ENCODE measurements around the gene ZBTB12.

Gene ZBTB12

DNA sequence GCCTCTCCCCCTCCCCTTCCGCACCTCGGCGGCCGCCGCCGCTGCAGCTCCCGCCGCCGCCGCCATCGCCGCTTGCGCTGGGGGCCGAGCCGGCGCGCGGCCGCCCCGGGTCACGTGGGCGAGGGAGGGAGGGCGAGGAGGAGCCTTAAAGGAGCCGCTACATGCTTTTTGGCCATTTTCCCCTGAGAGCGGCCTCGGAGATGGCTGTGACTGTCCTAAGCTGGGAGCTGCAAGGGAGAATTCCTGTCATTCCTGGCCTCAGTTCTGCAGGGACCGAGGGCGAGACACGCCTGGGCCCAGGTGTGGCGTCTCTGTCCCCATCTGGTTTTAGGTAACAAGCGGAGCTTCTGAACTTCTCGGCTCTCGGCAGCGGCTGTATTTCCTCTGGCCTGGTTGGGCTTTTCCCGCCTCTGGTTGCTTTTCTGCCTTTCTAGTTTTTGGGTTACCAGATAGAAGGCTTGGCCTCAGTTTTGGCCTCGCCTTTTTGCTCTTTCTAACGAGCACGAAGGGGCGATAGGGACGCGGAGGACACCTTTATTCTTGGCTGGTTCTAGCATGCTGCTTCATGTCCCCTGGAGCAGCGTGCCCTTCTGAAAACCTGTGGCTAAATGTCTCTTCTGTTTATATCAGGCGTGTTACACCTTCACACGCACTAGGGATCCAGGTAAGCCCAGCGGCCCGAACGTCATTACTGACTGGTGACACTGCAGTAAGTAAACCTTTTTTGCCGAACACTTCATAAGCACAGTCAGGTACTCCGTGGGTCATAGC, 4.1 kb downstream of the ZBTB12 start, which contains the start of gene EHMT2:
Gene EHMT2, minus strand, starts transcription at position 87 of the 771 bp plus-strand sequence. Its CDS starts 21 bp downstream, at position 66.
- peak; percentile 64 for DNase-seq (ENCODE audit: low read depth)

DNA sequence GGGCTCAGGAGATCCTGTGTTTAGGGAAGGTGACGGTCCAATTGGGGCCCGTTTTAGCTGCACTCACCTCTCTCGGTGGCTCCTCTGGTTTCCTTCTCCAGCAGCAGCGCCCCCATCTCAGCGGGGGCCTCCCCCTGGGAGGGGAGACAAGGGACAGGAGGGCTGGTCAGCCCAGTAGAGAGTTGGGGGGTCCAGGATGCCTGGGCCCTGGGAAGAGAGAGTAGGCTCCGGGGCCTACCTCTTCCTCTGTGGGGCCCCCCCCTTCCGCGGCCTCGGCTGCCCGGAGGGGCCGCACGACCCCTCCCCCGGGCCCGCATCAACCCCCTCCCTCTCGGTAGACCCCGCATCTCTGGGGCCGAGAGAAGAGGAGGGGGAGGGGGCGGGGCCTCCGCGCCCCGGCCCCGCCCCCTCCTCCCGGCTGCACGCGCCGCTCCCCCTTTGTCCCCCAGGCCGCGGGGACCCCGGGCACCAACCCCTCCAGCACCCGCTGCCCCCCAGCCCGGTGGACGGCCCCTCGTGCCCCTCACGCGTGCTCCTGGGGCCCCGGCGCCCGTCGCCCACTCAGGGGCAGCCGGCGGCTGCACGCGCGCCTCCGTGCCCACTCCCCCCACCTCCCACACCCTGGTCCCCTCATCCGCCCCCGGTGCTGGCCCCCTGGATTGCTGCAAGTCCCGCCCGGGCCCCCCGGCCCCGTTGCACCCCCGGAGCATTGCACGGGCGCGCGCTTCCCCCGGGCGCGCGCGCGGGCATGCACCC, 4.9 kb downstream of the ZBTB12 start:
- DNase-seq (ENCODE audit: low read depth) = no peak

DNA sequence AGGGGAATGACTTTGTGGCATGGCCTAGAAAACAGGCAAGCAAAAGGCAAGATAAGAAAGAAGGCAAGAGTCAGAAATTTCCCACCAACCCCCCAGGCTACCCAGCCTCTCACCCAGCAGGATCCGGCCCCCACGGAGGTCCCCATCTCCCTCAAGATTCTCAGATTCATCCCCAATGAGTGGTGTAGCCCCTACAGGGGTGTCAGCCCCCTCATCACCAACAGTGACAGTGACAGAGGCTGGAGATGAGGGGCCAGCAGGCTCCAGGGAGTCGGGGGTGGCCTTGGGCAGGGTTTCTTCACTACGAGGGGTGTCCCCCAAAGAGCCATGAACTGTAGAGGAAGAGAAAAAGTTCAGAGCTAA, 5.4 kb downstream of the ZBTB12 start:
- no peak for DNase-seq (ENCODE audit: low read depth)

DNA sequence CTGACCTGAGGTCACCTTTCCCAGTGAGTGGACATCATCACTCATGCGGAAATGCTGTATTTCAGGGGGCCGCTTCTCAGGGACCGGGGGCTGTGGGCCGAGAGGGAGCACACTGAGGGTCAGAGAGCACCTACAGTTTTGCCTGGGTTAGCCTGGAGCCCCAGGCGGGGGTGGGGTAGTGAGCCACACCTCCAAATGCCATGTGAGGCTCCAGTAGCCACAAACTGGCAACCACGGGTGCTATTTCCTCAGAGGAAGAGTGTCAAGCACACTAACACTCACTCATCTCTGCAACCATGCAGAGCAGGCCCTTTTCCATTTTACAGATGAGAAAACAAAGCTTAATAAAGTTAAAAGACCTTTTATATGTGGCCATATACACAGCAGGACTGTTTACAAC, 9.1 kb downstream of the ZBTB12 start:
- DNase-seq (ENCODE audit: low read depth) = no peak

DNA sequence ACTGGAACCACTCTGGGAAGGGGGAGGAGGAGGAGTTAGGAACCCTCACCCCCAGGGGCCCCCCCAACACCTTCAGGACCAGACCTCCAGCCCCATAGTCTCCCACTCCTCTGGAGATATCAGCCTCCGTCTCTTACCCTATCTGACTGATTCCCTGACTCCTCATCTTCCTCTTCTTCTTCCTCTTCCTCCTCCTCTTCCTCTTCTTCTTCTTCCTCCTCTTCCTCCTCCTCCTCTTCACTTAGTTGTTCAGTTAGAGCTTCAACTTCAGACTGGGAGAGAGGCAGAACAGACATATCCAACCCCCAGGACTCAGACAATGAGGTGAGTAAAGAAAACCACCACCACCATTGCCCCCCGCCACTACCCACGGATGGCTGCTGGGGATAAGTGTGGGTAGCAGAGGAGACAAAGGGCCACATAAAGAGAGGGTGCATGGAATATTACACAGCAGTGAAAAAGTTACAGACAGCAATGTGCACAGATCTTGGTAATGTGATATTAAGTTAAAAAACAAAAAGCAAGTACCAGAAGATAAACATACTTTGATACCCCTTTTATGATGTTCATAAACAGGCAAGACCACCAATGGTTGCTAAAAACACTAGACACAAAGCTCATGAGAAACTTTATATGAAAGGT, 12.4 kb downstream of the ZBTB12 start:
- no peak for DNase-seq (ENCODE audit: low read depth)

DNA sequence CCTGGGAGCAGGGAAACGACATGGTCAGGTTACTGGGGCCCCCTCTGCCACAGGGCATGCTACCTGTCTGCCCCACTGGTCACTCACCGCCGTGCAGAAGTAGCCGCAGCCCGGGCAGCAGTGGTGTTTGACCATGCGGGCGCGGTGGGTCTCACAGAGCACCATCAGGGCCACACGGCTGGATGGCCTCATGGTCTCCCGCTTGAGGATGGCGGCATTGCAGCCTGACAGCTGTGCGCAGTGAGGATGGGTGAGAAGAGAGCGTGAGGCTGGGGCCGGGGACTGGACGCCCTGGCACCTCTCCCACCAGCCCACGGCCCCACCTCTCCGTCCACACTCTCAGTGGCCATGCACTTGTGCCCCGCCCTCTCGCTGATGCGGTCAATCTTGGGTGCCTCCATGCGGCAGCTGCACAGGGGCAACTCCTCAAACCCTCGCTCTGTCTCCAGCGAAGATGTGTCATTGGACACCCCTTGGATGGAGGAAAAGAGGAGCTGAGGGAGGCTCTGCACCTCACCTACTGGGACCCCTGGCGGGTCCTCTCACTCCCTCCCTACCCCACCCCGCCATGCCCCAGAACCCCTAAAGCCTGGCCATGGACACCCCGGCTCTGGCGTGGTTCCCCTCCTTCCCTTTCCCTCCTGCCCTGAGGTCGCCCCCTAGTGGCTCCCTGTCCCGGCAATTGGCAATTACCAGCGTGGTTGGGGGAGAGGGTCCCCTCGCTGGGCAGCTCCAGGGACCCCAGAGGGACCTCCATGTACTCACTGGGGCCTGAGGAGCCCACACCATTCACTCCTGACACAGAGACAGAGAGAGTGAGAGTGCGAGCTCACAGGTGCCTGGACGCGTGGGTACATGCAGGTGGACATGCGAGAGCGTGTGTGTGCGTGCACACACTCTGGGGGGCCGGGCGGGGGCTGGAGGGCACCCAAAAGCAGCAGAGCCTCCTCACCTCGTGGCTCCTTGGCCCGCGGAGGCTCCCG, 13.3 kb downstream of the ZBTB12 start:
- peak; percentile 40 for DNase-seq (ENCODE audit: low read depth)

DNA sequence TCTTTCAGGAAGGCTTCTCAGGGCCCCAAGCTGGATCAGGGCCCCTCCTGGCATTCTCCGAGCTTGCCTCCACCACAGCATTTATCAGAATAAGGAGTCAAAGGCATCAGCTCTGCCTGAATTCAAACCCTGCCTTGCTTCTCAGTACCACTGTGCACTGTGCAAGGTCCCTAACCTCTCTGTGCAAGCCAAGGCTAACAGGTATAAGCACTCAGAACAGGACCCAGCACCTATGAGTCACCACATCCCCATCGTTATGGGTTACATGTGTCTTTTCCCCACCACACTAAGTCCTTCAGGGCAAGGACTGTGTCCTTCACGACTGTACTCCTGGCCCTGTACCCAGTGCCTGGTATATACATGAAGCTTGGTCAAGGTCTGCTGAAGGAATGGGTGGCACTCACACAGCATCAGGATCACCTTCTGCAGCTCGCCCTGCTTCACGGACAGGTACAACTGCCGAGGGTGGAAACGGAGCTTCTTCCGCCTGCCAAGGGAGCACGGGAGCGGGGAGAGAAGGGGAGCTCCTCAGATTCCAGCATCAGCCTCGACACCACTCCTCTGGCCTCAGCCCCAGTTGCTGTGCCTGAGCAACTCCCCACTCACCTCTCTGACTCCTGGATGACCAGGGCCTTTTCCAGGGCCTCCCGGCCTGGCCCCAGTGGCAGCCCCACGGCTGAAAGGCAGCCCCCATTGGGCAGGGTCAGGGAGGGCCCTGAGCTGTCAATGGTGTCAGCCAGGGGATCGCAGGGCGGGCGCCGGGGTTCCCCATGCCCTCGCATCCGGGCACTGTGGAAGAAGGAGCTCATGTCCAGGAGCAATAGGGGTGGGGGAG, 14.5 kb downstream of the ZBTB12 start:
- DNase-seq (ENCODE audit: low read depth) = no peak

DNA sequence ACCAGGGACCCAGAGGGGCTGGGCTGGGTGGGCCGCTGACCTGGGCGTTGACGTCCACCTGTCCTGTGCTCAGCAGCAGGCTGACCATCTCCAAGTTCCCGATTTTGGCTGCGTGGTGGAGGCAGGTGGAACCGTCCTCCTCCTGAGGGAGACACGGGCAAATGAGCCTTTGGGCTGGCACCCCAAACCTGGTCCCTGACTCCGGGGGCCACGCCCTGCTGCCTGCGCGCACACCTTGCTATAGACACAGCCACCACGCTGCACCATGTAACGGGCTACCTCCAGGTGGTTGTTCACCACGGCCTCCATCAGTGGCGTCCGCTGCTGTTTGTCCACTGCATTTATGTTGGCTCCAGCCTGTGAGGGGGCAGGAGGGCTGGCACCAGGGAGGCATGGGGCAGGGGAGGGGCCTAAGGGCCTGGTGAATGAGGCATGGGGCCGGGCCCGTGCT, 15.3 kb downstream of the ZBTB12 start:
- DNase-seq (ENCODE audit: low read depth) = no peak

DNA sequence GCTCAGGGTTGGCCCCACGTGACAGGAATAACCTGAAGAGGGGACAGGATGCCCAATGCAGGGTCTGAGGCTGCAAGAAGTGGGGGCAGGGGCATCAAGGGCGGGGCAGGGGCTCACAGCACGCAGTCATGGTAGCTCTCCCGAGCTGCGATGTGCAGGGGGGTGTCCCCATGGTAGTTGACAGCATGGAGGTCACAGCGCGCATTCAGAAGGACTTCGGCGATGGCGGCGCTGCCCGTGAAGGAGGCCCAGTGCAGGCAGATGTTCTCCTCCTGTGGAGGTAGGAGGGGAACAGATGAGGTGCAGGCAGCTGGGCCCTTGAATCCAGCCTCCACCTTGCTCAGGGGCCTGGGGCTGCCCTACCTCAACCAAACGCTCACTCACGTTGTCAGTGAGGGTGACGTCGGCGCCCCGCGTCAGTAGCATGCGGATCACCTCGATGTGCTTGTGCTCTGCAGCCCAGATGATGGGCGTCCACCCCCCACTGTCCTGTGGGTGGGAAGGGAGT, 17.3 kb downstream of the ZBTB12 start:
- no peak for DNase-seq (ENCODE audit: low read depth)

DNA sequence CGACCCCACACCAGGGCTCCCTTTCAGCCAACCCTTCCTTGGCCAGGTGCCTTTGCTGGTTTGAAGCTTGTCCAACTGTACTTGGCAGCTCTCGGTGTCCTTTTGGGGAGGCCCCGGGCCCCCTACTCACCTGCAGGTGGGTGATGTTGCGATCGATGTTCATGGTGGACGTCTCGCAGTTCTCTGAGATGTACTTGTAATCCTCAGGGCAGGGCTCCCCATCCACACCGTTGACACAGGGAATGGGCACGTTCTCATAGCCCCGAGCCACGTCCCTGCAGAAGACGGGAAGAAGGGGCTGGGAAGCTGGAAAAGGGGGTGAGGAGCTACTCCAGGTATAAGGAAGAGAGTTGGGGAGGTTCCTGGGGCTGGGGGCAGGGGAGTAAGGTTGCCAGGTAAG, 18.2 kb downstream of the ZBTB12 start:
- no peak for DNase-seq (ENCODE audit: low read depth)

DNA sequence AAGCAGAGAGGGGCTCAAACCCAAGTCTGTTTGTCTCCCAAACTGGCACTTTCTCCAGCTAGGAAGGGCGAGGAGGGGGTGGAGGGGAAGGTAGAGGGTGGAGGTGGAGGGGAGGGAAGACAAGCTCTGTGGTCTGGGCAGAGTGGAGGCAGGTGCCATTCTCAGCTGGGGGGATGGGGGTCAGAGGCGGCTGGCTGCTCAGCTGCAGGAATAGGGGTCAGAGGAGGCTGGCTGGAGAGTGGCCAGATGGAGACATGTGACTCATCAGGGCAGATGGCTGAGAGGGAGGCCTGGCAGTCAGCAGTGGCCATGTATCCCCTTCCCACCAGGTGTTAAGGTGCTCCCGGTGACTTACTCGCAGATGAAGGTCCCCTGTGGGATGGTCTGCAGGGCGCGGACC, 19.5 kb downstream of the ZBTB12 start:
- DNase-seq (ENCODE audit: low read depth) = no peak

DNA sequence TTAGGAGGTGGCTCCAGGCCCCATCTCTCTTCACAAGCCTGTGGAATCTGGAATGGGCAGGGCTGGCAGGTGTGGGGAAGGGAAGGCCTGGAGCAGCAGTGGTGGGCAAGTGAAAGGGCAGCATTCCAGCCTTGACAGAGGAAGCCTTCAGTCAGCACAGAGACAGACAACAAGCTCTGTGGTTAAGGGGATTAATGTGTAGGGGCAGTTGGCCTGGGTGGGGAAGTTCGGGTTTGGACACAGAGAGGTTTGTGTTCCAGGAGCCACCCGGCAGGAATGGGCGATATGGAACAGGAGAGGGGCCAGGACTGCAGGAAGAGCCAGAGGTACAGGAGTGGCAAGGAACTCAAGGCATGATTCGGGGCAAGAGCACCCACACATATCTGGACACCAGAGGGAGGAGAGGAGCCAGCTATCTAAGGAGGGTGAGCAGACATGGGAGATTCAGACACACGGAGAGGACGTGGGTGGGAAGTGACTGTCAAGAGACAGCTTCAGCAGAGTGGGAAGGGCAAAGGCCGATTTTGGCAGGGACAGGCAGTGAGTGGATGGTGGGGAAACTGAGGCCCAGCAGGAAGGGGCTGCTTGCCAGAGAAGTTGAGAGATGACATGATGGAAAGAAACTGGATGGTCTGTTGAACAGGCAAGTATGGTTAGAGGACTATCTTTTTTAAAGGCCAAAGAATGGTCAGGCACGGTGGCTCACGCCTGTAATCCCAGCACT, 20.6 kb downstream of the ZBTB12 start:
- DNase-seq (ENCODE audit: low read depth) = no peak

DNA sequence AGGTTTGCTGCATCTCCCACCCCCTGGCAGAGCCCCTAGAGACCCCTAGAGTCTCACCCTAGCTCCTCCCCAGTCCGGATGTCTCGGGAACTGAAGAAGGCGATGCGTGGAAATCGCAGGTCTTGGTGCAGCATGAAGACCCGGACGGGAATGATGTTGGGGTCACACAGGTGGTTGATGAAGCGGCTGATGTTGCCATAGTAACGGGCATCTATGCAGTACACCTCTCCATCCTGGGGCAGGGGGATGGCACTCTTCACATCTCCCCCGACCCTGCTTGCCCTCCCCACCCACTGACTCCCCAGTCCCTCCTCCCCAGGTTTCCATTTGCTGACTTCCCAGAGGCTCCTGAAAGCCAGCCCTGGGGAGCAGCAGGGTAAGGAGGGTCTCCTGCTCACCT, 21.3 kb downstream of the ZBTB12 start:
- DNase-seq (ENCODE audit: low read depth) = no peak

DNA sequence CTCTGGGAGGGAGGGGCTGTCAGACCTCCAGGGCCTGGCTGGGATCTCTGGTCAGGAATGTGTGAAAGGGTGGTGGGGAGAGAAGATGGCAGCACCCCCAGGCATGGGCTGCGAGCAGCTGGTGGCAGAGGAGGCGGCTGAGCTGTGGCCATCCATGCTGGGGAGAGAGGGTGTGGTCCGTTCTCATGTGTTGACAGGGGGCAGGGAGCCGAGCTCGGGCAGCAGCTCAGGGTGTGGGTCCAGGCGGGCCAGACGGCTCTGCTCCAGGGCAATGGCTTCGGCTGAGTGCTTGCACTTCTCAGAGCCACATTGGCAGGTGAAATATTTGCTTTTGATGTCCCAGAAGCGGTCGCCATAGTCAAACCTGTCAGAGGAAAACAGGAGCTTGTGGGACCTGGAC, 22.0 kb downstream of the ZBTB12 start:
- DNase-seq (ENCODE audit: low read depth) = no peak

DNA sequence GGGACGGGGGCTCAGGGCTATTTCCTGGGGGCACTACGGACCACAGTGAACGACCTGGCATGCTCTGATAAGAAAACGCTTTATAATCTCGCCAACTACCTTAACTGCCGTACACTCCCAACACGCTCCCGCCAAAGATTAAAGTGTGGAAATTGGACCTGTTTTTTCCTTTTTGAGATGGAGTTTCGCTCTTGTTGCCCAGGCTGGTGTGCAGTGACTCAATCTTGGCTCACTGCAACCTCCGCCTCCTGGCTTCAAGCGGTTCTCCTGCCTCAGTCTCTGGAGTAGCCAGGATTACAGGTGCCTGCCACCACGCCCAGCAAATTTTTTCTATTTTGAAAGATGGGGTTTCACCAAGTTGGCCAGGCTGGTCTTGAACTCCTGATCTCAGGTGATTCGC, 22.7 kb downstream of the ZBTB12 start:
- no peak for DNase-seq (ENCODE audit: low read depth)

DNA sequence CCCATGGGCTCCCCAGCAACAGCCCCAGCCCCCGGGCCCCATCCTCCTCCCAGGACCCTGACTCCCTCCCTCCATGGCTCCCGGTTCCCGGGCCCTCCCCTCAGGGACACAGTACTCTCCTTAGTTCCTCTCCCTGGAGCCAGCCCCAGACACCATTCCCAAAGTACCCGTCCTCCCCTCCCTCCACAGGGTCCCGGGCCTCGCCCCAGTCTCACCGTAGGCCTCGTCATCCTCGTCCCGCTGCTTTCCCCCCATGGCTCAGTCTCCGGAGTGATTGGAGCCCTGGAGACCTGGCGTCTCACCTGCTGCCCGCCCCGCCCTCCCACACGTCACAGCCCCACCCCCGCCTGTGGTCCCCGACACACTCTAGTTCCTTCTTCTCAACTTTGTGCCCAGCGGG, 23.2 kb downstream of the ZBTB12 start, which contains the start of gene SLC44A4:
Gene SLC44A4, minus strand, starts transcription at position 272 of the 400 bp plus-strand sequence. Its CDS starts 17 bp downstream, at position 255.
- no peak for DNase-seq (ENCODE audit: low read depth)

DNA sequence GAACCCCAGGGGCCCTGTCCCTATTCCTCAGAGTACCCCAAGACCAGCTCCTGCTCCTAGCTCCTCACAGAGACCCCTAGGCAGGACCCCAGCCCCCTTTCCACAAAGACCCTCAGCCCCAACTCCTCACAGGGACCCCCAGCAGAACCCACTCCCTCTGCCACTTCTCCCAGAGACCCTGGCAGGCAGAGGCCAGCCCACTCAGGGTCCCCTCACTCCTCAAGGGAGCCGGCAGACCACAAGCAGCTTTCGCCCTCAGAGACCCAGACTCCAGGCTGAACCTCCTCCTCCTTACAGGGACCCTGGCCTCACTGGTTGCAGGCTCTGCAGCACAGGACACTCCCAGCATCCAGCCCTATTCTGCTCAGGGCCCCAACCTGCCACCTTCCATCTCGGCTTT, 23.7 kb downstream of the ZBTB12 start:
- no peak for DNase-seq (ENCODE audit: low read depth)

DNA sequence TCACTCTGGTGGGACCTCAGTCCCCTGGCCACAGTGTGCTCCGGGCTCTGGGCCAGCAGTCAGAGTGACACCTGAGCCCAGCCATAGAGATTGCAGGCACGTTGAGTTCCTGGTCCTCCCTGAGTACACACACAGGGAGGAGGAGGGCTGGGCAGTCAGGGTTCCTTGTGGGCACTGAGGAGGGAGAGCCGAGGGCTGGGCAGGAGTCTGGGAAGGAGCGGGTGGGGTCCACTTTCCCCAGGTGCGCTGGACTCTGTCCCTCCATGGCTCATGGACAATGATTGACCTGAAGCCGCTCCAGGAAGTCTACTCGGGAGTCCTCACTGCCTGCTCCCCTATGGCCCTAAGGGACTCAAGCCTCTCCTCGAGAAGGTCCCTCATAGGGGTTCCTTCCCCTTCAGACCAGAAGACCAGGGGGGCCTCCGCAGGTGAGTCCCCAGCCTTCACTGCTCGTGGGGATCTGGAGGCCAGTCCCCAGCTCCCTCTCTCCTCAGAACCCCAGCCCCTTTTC, 24.2 kb downstream of the ZBTB12 start:
- DNase-seq (ENCODE audit: low read depth) = no peak

DNA sequence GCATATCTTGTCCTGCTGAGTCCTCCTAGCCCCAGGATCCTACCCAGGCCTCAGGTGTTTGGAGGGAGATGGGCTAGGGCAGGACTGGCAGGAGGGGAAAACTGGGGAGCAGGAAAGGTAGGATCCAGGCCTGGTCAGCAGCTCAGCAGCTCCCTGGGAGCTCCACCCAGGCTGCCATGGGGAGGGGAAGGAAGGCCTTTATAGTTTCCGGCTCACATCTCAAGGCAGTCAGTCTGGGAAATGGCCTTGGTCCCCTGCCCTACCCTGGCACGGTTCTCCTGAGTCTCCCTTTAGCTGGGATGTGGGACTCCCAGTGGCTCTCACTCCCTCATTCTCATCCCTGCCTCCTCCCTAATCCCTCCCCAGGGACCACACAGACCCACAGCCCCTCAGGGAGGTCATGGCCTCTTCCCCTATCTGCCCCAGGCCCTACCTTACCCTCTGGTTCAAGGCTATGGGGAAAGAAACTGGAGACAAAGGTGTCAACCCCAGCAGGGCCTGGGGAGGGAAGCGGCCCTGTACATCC, 24.7 kb downstream of the ZBTB12 start:
- DNase-seq (ENCODE audit: low read depth) = no peak
